ENCODE data around the gene NUP210L. TPM values are rescaled to one million over a fixed set of nuclear protein-coding genes. Genes with fewer than 3 reads are reported as not detected.

NUP210L gene
- total and polyA plus RNA-seq, 2 experiments from 2014 or later, result 0.11 TPM; not detected in 1

DNA sequence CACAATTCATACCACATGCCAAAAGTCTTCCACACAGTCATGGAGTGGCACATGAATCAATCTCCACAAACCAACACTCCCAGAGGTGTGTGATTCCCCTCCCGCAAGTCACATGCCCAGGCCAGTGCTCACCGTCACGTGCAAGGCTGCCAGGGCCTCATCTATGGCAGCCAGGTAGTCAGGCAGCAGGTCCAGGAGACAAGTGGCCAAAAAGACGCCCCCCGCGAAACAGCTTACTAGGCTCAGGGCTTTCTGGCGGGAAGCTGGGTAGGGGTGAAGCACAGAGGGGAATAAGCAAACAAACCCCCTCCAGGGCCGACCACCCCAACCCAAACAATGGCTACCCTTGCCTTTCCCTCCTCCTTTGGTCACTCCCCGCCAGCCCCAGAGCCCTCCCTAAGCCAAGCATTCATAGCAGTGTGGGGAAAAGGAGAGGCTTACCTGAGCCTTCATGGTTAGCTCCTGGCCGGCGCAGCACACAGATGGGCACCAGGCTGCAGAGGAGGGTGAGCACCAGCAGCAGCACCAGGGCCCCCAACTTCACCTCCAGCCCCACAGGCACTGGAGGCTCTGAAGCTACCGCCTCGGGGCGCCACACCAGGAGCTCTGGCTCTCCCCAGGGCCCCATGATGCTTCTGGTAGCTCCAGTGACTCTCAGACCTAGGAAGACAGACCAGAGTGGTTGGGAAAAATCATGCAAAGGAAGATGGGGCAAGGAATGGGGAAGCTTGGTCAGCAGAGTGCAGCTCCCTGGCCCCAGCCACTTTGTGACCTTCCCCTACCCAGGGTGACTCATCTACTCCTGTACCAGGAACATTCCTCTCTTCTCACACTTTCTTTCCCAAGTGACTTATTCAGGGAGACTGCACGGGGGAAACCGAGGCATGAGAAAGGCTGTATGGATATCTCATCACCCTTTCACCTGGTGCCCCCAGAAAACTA, 192.5 kb downstream of the NUP210L start:
- WGBS, 2 experiments (ENCODE audit: low coverage in 1 of 2, low lambda C conversion rate in 2 of 2, missing lambda C conversion rate in 2 of 2), result 28 to 42% methylated on average over 15 to 16 of the region's 16 CpGs

GRCh38 chr1:153961421-153961820, 193.5 kb downstream of the NUP210L start:
- in situ Hi-C loops (cut with MboI), result no loop called here
- DNase-seq, result no peak
- H3K9me3 ChIP-seq (ENCODE audit: low read depth), result no peaks in the 10 kb centered on the region
- peaks cover 17% of the 10 kb centered on the region for H3F3A ChIP-seq (ENCODE audit: insufficient read depth)
- H3K79me2 ChIP-seq (ENCODE audit: insufficient read depth), result peaks cover 66% of the 10 kb centered on the region
- peak overlapping the region; percentile 94 for H3K4me2 ChIP-seq (ENCODE audit: unreplicated experiment)
- TF ChIP-seq EZH2phosphoT487 (IDR thresholded peaks at IDR 0.05; ENCODE audit: insufficient read depth, low read depth), result no peak
- no peak for TF ChIP-seq EZH2 (IDR thresholded peaks at IDR 0.05; ENCODE audit: insufficient read depth, poor library complexity, severe bottlenecking)
- H3K27ac ChIP-seq, result no peak overlapping the region; the same call in 1 of the 2 replicates
- no peaks in the 10 kb centered on the region for H4K20me1 ChIP-seq (ENCODE audit: insufficient read depth)
- H3K9me2 ChIP-seq (ENCODE audit: insufficient read depth), result no peaks in the 10 kb centered on the region
- H3K4me3 ChIP-seq, result peak overlapping the region; percentile 77; the same call in 1 of the 2 replicates
- no peak overlapping the region for H2AFZ ChIP-seq
- no peaks in the 10 kb centered on the region for H3K36me3 ChIP-seq (ENCODE audit: low read depth)
- H3K27me3 ChIP-seq (replicated peaks; ENCODE audit: insufficient read depth), result no peaks in the 10 kb centered on the region
- 67 to 69% methylated on average over 4 of the region's 4 CpGs for WGBS, 2 experiments (ENCODE audit: low coverage in 1 of 2, low lambda C conversion rate in 2 of 2, missing lambda C conversion rate in 2 of 2)
- peak overlapping the region; percentile 88; the same call in 1 of the 2 replicates for H3K9ac ChIP-seq
- peaks cover 16% of the 10 kb centered on the region for H3K4me1 ChIP-seq (ENCODE audit: insufficient read depth)

More for the DNA sequence above, 192.5 kb downstream of the NUP210L start:
- Histone ChIP-seq H3K79me2 (ENCODE audit: insufficient read depth) (peaks cover 57% of the 10 kb centered on the region), H2AFZ (peak overlapping the region; percentile 75), H3F3A (ENCODE audit: insufficient read depth) (peaks cover 22% of the 10 kb centered on the region), H3K4me1 (ENCODE audit: insufficient read depth) (peaks cover 13% of the 10 kb centered on the region), H3K9me3 (ENCODE audit: low read depth) (no peaks in the 10 kb centered on the region), H4K20me1 (ENCODE audit: insufficient read depth) (no peaks in the 10 kb centered on the region), H3K4me3 (peak overlapping the region; percentile 77), H3K27me3 (replicated peaks; ENCODE audit: insufficient read depth) (no peaks in the 10 kb centered on the region), H3K4me2 (ENCODE audit: unreplicated experiment) (peak overlapping the region; percentile 94), H3K36me3 (ENCODE audit: low read depth) (no peaks in the 10 kb centered on the region), H3K9me2 (ENCODE audit: insufficient read depth) (no peaks in the 10 kb centered on the region), H3K27ac (peak overlapping the region; percentile 81), H3K9ac (peak overlapping the region; percentile 88)
- in situ Hi-C loops (cut with MboI), result no loop called here
- DNase-seq, result peak; percentile 83
- no peak for TF ChIP-seq EZH2phosphoT487 (IDR thresholded peaks at IDR 0.05; ENCODE audit: insufficient read depth, low read depth)
- TF ChIP-seq EZH2 (IDR thresholded peaks at IDR 0.05; ENCODE audit: insufficient read depth, poor library complexity, severe bottlenecking), result no peak

- H3K27me3 ChIP-seq (replicated peaks; ENCODE audit: insufficient read depth), result no peaks in the 10 kb centered on the region
- no peaks in the 10 kb centered on the region for H4K20me1 ChIP-seq (ENCODE audit: insufficient read depth)
- H3K9me3 ChIP-seq (ENCODE audit: low read depth), result no peaks in the 10 kb centered on the region
- no peak overlapping the region for H3K27ac ChIP-seq
- H3K36me3 ChIP-seq (ENCODE audit: low read depth), result no peaks in the 10 kb centered on the region
- WGBS, 2 experiments (ENCODE audit: low coverage in 1 of 2, low lambda C conversion rate in 2 of 2, missing lambda C conversion rate in 2 of 2), result 92 to 96% methylated on average over 10 to 11 of the region's 11 CpGs
- H2AFZ ChIP-seq, result no peak overlapping the region
- H3K9ac ChIP-seq, result no peak overlapping the region
- no peak for DNase-seq
- TF ChIP-seq EZH2phosphoT487 (IDR thresholded peaks at IDR 0.05; ENCODE audit: insufficient read depth, low read depth) (no peak), EZH2 (IDR thresholded peaks at IDR 0.05; ENCODE audit: insufficient read depth, poor library complexity, severe bottlenecking) (no peak)
- H3K4me2 ChIP-seq (ENCODE audit: unreplicated experiment), result no peak overlapping the region
- H3K79me2 ChIP-seq (ENCODE audit: insufficient read depth), result peaks cover 67% of the 10 kb centered on the region
- no peaks in the 10 kb centered on the region for H3K9me2 ChIP-seq (ENCODE audit: insufficient read depth)
- in situ Hi-C loops (cut with MboI), result no loop called here
- H3K4me1 ChIP-seq (ENCODE audit: insufficient read depth), result peaks cover 14% of the 10 kb centered on the region
- no peak overlapping the region for H3K4me3 ChIP-seq
- H3F3A ChIP-seq (ENCODE audit: insufficient read depth), result peaks cover 9% of the 10 kb centered on the region; the same call in 1 of the 2 replicates
Measured at GRCh38 chr1:153960206-153960605, 194.7 kb downstream of the NUP210L start.

DNA sequence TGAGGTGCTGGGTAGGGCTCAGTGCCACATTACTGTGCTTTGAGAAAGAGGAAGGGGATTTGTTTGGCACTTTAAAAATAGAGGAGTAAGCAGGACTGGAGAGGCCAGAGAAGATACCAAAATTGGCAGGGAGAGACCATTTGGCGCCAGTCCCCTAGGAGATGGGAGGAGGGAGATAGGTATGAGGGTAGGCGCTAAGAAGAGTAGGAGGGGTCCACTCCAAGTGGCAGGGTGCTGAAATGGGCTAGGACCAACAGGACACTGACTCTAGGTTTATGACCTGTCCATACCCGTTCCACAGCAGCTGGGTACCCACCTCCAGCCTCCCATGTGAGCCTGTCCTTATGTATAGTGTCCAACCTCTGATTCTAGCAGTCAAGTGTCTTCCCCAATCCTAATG, 195.4 kb downstream of the NUP210L start:
- Histone ChIP-seq H3K4me3 (no peak overlapping the region), H3K9ac (no peak overlapping the region), H3K4me2 (ENCODE audit: unreplicated experiment) (no peak overlapping the region), H3F3A (ENCODE audit: insufficient read depth) (peaks cover 9% of the 10 kb centered on the region; the same call in 1 of the 2 replicates), H3K9me2 (ENCODE audit: insufficient read depth) (no peaks in the 10 kb centered on the region), H4K20me1 (ENCODE audit: insufficient read depth) (no peaks in the 10 kb centered on the region), H3K4me1 (ENCODE audit: insufficient read depth) (peaks cover 12% of the 10 kb centered on the region), H3K36me3 (ENCODE audit: low read depth) (no peaks in the 10 kb centered on the region), H3K27ac (0 out of 2 replicates have a peak overlapping the region, but pooled peaks have one; percentile 11), H3K27me3 (replicated peaks; ENCODE audit: insufficient read depth) (no peaks in the 10 kb centered on the region), H3K79me2 (ENCODE audit: insufficient read depth) (peaks cover 69% of the 10 kb centered on the region), H3K9me3 (ENCODE audit: low read depth) (no peaks in the 10 kb centered on the region), H2AFZ (no peak overlapping the region)
- 80 to 86% methylated on average over 3 of the region's 3 CpGs for WGBS, 2 experiments (ENCODE audit: low coverage in 1 of 2, low lambda C conversion rate in 2 of 2, missing lambda C conversion rate in 2 of 2)
- no peak for TF ChIP-seq EZH2 (IDR thresholded peaks at IDR 0.05; ENCODE audit: insufficient read depth, poor library complexity, severe bottlenecking)
- no peak for TF ChIP-seq EZH2phosphoT487 (IDR thresholded peaks at IDR 0.05; ENCODE audit: insufficient read depth, low read depth)
- DNase-seq, result no peak
- in situ Hi-C loops (cut with MboI), result no loop called here

Measured in GM23248 (cell line).